Cardiac septum (tissue), 1 donor: ENCODE measurements around the gene ZSCAN18. TPM values are rescaled to one million over a fixed set of nuclear protein-coding genes. Genes with fewer than 3 reads are reported as not detected.

Experiments used
- DNase-seq: peaks from one replicate; pipeline ENCODE4 v3.0.0-alpha.2; 2020; ENCODE audit warnings: low spot score
- intact Hi-C: fragments of 100-400 bp; cut with DNase I; formaldehyde crosslinking; loops from one replicate; pipeline ENCODE4 v1.14.0; 2022
- total RNA-seq: library from RNA; stranded (reverse); fragmentation: NEBNext Ultra II Directional; extraction: Animal tissue kit (Norgen Biotek cat#: 25700); gene quantifications from one replicate; pipeline ENCODE4 v1.2.1, GENCODE V29; 2021
- donor health status: DM: no; HTN: no; CAD: no.

Gene ZSCAN18
- total RNA-seq, 1 donor from 2014 or later = 71.7 TPM

- no peak for DNase-seq
- intact Hi-C loops = no loop called here
These were observed 9.4 kb downstream of the ZSCAN18 start for GRCh38 chr19:58088521-58089052.

GRCh38 chr19:58086825-58087710 is 11.0 kb downstream of the ZSCAN18 start:
- intact Hi-C loops = no loop called here
- DNase-seq = no peak

- intact Hi-C loops = no loop called here
These were observed 12.6 kb downstream of the ZSCAN18 start for GRCh38 chr19:58085348-58085875.

GRCh38 chr19:58084596-58085347 is 13.3 kb downstream of the ZSCAN18 start:
- intact Hi-C loops = no loop called here
- no peak for DNase-seq

More at GRCh38 chr19:58085348-58085875, 12.6 kb downstream of the ZSCAN18 start:
- DNase-seq = no peak

GRCh38 chr19:58083021-58083420 is 15.0 kb downstream of the ZSCAN18 start:
- no peak for DNase-seq
- intact Hi-C loops = no loop called here

- no peak for DNase-seq
- intact Hi-C loops = no loop called here
These were observed 18.2 kb downstream of the ZSCAN18 start for GRCh38 chr19:58079792-58080191.

GRCh38 chr19:58067240-58067912 is 30.7 kb downstream of the ZSCAN18 start:
- no peak for DNase-seq
- intact Hi-C loops = no loop called here

- intact Hi-C loops = no loop called here
- no peak for DNase-seq
These were observed 34.3 kb downstream of the ZSCAN18 start for GRCh38 chr19:58063712-58064111.

- intact Hi-C loops = no loop called here
- DNase-seq = no peak
These were observed 37.8 kb downstream of the ZSCAN18 start for GRCh38 chr19:58060231-58060630.

- intact Hi-C loops = loop anchor here (5.0 kb wide), 1 partner anchor 112 kb away; the partner anchor contains the start of gene ZNF256
- DNase-seq = no peak
These were observed 38.4 kb downstream of the ZSCAN18 start for GRCh38 chr19:58059671-58060078.

GRCh38 chr19:58059003-58059670 is 38.9 kb downstream of the ZSCAN18 start, which contains the start of gene ZNF135:
TSS of gene ZNF135 (plus strand) at chr19:58059282. CDS start at chr19:58060003, 721 bp downstream.
- peak; percentile 91 for DNase-seq
- intact Hi-C loops = loop anchor here (5.0 kb wide), 1 partner anchor 112 kb away; the partner anchor contains the start of gene ZNF256

- no peak for DNase-seq
- intact Hi-C loops = loop anchor here (5.0 kb wide), 1 partner anchor 111 kb away; the partner anchor contains the start of gene ZNF256
These were observed 39.6 kb downstream of the ZSCAN18 start for GRCh38 chr19:58058467-58058866.

- intact Hi-C loops = loop anchor here (5.0 kb wide), 1 partner anchor 110 kb away; the partner anchor contains the start of gene ZNF256
These were observed 41.2 kb downstream of the ZSCAN18 start for GRCh38 chr19:58056861-58057260.

GRCh38 chr19:58056261-58056660 is 41.8 kb downstream of the ZSCAN18 start:
- intact Hi-C loops = loop anchor here (5.0 kb wide), 1 partner anchor 109 kb away; the partner anchor contains the start of gene ZNF256
- DNase-seq = no peak

More at GRCh38 chr19:58056861-58057260, 41.2 kb downstream of the ZSCAN18 start:
- DNase-seq = no peak

GRCh38 chr19:58054901-58055874 is 42.8 kb downstream of the ZSCAN18 start:
- intact Hi-C loops = loop anchor here (5.0 kb wide), 1 partner anchor 108 kb away; the partner anchor contains the start of gene ZNF256
- DNase-seq = no peak

GRCh38 chr19:58053480-58054156 is 44.4 kb downstream of the ZSCAN18 start:
- intact Hi-C loops = no loop called here

GRCh38 chr19:58052256-58052655 is 45.8 kb downstream of the ZSCAN18 start:
- no peak for DNase-seq
- intact Hi-C loops = no loop called here

More at GRCh38 chr19:58053480-58054156, 44.4 kb downstream of the ZSCAN18 start:
- DNase-seq = no peak
